SH-SY5Y (cell line): Measurements from ENCODE around the gene ANGPT4.

Source experiments
- GATA2 ChIP-seq: IDR thresholded peaks from 2 replicates; pipeline ENCODE4 v1.6.1; 2011; ENCODE audit warnings: mild to moderate bottlenecking, low read depth, low read length
- GATA3 ChIP-seq: IDR thresholded peaks from 2 replicates; pipeline ENCODE4 v1.6.1; 2011; ENCODE audit warnings: low read depth, mild to moderate bottlenecking, low read length, moderate library complexity

- TF ChIP-seq GATA3 (no peak), GATA2 (no peak)
These were observed 46.1 kb upstream of the ANGPT4 start for GRCh38 chr20:962223-962622.
